ENCODE results near the gene SFT2D3.

Gene SFT2D3

DNA sequence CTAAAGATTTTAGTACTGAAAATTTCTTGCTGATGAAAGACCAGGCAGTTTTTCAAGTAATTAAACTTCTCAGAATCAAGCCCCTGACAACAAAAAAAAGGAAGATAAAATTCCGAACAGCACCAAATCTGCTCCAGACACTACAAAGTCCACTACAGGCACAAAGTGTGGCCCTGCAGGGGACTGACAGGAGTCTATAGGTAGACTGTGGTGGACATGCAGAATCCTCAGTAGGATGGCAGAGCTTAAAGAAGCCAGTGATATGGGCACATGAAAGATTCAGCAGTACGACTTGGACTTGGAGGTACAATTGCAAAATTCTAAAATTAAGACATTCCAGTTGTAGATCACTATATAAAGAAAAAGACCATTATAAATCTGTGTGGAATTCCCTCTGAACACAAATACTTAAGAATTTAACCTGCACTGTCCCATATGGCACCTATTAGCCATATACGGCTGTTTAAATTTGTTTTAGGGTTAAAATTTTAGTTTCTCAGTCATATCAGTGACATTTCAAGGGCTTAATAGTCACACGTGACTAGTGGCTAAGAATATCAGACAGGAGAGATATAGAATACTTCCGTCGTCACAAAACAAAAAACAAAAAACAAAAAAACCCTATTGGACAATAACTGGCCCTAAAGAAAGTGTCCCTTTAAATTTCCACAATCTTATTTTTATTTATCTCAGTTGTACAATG lies 32.0 kb downstream of the SFT2D3 start:
- TF ChIP-seq EZH2phosphoT487 (IDR thresholded peaks at IDR 0.05; ENCODE audit: borderline replicate concordance, low read length), result no peak
- TF ChIP-seq, protein P1, sequence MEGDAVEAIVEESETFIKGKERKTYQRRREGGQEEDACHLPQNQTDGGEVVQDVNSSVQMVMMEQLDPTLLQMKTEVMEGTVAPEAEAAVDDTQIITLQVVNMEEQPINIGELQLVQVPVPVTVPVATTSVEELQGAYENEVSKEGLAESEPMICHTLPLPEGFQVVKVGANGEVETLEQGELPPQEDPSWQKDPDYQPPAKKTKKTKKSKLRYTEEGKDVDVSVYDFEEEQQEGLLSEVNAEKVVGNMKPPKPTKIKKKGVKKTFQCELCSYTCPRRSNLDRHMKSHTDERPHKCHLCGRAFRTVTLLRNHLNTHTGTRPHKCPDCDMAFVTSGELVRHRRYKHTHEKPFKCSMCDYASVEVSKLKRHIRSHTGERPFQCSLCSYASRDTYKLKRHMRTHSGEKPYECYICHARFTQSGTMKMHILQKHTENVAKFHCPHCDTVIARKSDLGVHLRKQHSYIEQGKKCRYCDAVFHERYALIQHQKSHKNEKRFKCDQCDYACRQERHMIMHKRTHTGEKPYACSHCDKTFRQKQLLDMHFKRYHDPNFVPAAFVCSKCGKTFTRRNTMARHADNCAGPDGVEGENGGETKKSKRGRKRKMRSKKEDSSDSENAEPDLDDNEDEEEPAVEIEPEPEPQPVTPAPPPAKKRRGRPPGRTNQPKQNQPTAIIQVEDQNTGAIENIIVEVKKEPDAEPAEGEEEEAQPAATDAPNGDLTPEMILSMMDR (IDR thresholded peaks at IDR 0.05; ENCODE audit: low read depth, low read length, poor library complexity, severe bottlenecking), result no peak
- Histone ChIP-seq H3K4me1 (ENCODE audit: control insufficient read depth, low read length) (no peaks in the 10 kb centered on the region), H3K36me3 (ENCODE audit: control insufficient read depth, low read length) (peaks cover 38% of the 10 kb centered on the region), H3K9me3 (ENCODE audit: control insufficient read depth, insufficient read depth, low read length) (no peaks in the 10 kb centered on the region), H4K20me1 (ENCODE audit: control insufficient read depth, insufficient read depth, low read depth, low read length) (no peaks in the 10 kb centered on the region), H3K9me2 (replicated peaks; ENCODE audit: control insufficient read depth, low read length) (no peaks in the 10 kb centered on the region), H3K4me3 (ENCODE audit: low read length) (no peak overlapping the region), H3K79me2 (ENCODE audit: control insufficient read depth, low read length) (no peaks in the 10 kb centered on the region), H3K4me2 (ENCODE audit: low read length) (no peak overlapping the region), H3F3A (ENCODE audit: control insufficient read depth, insufficient read depth) (peaks cover 18% of the 10 kb centered on the region), H3K27ac (ENCODE audit: low read depth, low read length) (no peak overlapping the region), H3K27me3 (ENCODE audit: control insufficient read depth, low read length) (no peaks in the 10 kb centered on the region)

DNA sequence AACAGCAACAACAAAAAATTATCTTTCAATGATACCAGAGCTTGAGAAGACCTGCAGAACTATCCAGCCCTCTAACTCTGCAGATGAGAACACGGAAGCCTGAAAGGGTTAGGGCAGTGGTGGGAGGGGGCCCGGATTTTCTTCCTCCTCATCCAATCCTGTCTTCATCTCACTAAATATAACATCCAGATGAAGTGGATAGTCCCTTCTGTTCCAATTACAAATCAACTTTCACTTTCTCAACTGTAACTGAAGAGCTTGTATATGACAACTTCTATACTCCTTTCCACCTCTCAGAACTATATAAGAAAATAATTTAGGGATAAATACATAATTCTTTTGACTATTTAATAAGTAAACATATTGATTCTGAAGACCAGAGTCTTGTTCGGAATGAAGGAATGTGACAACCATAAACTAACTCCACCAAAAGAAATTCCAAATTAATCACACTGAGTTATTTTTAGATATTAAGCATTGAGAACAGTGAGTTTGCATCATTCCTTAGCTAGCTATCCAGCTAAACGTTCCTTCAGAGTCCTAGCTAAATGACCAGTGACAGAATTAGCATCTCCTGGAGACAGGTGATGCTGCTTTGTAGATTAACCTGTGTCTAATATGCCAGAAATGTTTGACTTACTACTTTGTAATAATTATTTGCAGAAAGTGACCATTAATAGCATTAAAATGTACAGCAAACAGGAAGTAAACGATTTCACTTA lies 32.7 kb downstream of the SFT2D3 start:
- Histone ChIP-seq H4K20me1 (ENCODE audit: control insufficient read depth, insufficient read depth, low read depth, low read length) (no peaks in the 10 kb centered on the region), H3K9me2 (replicated peaks; ENCODE audit: control insufficient read depth, low read length) (no peaks in the 10 kb centered on the region), H3K36me3 (ENCODE audit: control insufficient read depth, low read length) (peaks cover 39% of the 10 kb centered on the region), H3K4me1 (ENCODE audit: control insufficient read depth, low read length) (no peaks in the 10 kb centered on the region), H3K27me3 (ENCODE audit: control insufficient read depth, low read length) (no peaks in the 10 kb centered on the region), H3K27ac (ENCODE audit: low read depth, low read length) (no peak overlapping the region), H3K4me3 (ENCODE audit: low read length) (no peak overlapping the region), H3K79me2 (ENCODE audit: control insufficient read depth, low read length) (no peaks in the 10 kb centered on the region), H3F3A (ENCODE audit: control insufficient read depth, insufficient read depth) (peaks cover 15% of the 10 kb centered on the region), H3K4me2 (ENCODE audit: low read length) (no peak overlapping the region), H3K9me3 (ENCODE audit: control insufficient read depth, insufficient read depth, low read length) (no peaks in the 10 kb centered on the region)
- no peak for TF ChIP-seq EZH2phosphoT487 (IDR thresholded peaks at IDR 0.05; ENCODE audit: borderline replicate concordance, low read length)
- TF ChIP-seq, protein P1 (IDR thresholded peaks at IDR 0.05; ENCODE audit: low read depth, low read length, poor library complexity, severe bottlenecking), result no peak

- no peak overlapping the region for H3K27ac ChIP-seq (ENCODE audit: low read depth, low read length)
- H3K9me2 ChIP-seq (replicated peaks; ENCODE audit: control insufficient read depth, low read length), result no peaks in the 10 kb centered on the region
These were observed 33.7 kb downstream of the SFT2D3 start for GRCh38 chr2:127735044-127735443.

More at GRCh38 chr2:127735044-127735443, 33.7 kb downstream of the SFT2D3 start:
- TF ChIP-seq, protein P1 (IDR thresholded peaks at IDR 0.05; ENCODE audit: low read depth, low read length, poor library complexity, severe bottlenecking), result no peak
- TF ChIP-seq EZH2phosphoT487 (IDR thresholded peaks at IDR 0.05; ENCODE audit: borderline replicate concordance, low read length), result no peak
- no peaks in the 10 kb centered on the region for H4K20me1 ChIP-seq (ENCODE audit: control insufficient read depth, insufficient read depth, low read depth, low read length)
- H3F3A ChIP-seq (ENCODE audit: control insufficient read depth, insufficient read depth), result peaks cover 15% of the 10 kb centered on the region
- H3K4me2 ChIP-seq (ENCODE audit: low read length), result no peak overlapping the region
- no peaks in the 10 kb centered on the region for H3K9me3 ChIP-seq (ENCODE audit: control insufficient read depth, insufficient read depth, low read length)
- no peaks in the 10 kb centered on the region for H3K4me1 ChIP-seq (ENCODE audit: control insufficient read depth, low read length)
- H3K4me3 ChIP-seq (ENCODE audit: low read length), result no peak overlapping the region
- H3K36me3 ChIP-seq (ENCODE audit: control insufficient read depth, low read length), result peaks cover 45% of the 10 kb centered on the region
- no peaks in the 10 kb centered on the region for H3K79me2 ChIP-seq (ENCODE audit: control insufficient read depth, low read length)
- H3K27me3 ChIP-seq (ENCODE audit: control insufficient read depth, low read length), result no peaks in the 10 kb centered on the region
